H9 (cell line): ENCODE results near the gene NFYC. TPM values are rescaled to one million over a fixed set of nuclear protein-coding genes. Genes with fewer than 3 reads are reported as not detected.

Source experiments
- DNase-seq: peaks from one replicate; pipeline ENCODE4 v3.0.0-alpha.2; 2017
- H2AFZ ChIP-seq: one replicate; pipeline ENCODE4 v1.6.1; 2013; ENCODE audit warnings: mild to moderate bottlenecking, low read length, control low read depth, moderate library complexity
- H2AK5ac ChIP-seq: 2 replicates; pipeline ENCODE4 v1.6.1; 2013; ENCODE audit warnings: low read length, control low read depth, mixed read lengths; ENCODE audit not compliant: insufficient read length
- H2BK120ac ChIP-seq: one replicate; pipeline ENCODE4 v1.6.1; 2013; ENCODE audit warnings: low read depth, mild to moderate bottlenecking, low read length, control low read depth, inconsistent platforms; ENCODE audit not compliant: poor library complexity, severe bottlenecking
- H2BK12ac ChIP-seq: 2 replicates; pipeline ENCODE4 v1.6.1; 2013; ENCODE audit warnings: low read length, control low read depth, mixed read lengths, low read depth; ENCODE audit not compliant: insufficient read length
- H2BK15ac ChIP-seq: 2 replicates; pipeline ENCODE4 v1.6.1; 2013; ENCODE audit warnings: low read depth, low read length, control low read depth
- H2BK20ac ChIP-seq: one replicate; pipeline ENCODE4 v1.6.1; 2013; ENCODE audit warnings: low read depth, mild to moderate bottlenecking, low read length, control low read depth, inconsistent platforms; ENCODE audit not compliant: poor library complexity, severe bottlenecking
- H2BK5ac ChIP-seq: 2 replicates; pipeline ENCODE4 v1.6.1; 2013; ENCODE audit warnings: low read length, control low read depth, mixed read lengths; ENCODE audit not compliant: insufficient read length
- H3K14ac ChIP-seq: 2 replicates; pipeline ENCODE4 v1.6.1; 2013; ENCODE audit warnings: low read length, control low read depth; ENCODE audit not compliant: insufficient read depth
- H3K18ac ChIP-seq: 2 replicates; pipeline ENCODE4 v1.6.1; 2013; ENCODE audit warnings: low read depth, mild to moderate bottlenecking, mixed read lengths, low read length, control low read depth; ENCODE audit not compliant: insufficient read length
- H3K23ac ChIP-seq: 2 replicates; pipeline ENCODE4 v1.6.1; 2013; ENCODE audit warnings: low read length, control low read depth, mixed read lengths, low read depth; ENCODE audit not compliant: insufficient read length
- H3K23me2 ChIP-seq: 2 replicates; pipeline ENCODE4 v1.6.1; 2013; ENCODE audit warnings: low read depth, mild to moderate bottlenecking, mixed read lengths, low read length, control low read depth; ENCODE audit not compliant: insufficient read length, poor library complexity, severe bottlenecking
- H3K27ac ChIP-seq: 2 replicates; pipeline ENCODE4 v1.5.1; 2013; ENCODE audit warnings: low read length, control low read depth, mixed read lengths, low read depth; ENCODE audit not compliant: insufficient read length
- H3K27me3 ChIP-seq: 2 replicates; pipeline ENCODE4 v1.6.1; 2013; ENCODE audit warnings: low read length, control low read depth, inconsistent platforms; ENCODE audit not compliant: insufficient read depth
- H3K4ac ChIP-seq: 2 replicates; pipeline ENCODE4 v1.6.1; 2013; ENCODE audit warnings: low read depth, mild to moderate bottlenecking, control low read depth, inconsistent platforms, low read length, moderate library complexity
- H3K4me1 ChIP-seq: 2 replicates; pipeline ENCODE4 v1.6.1; 2013; ENCODE audit warnings: low read length, control low read depth, inconsistent platforms; ENCODE audit not compliant: insufficient read depth
- H3K4me2 ChIP-seq: 2 replicates; pipeline ENCODE4 v1.6.1; 2013; ENCODE audit warnings: low read length, control low read depth, mixed read lengths; ENCODE audit not compliant: insufficient read length, insufficient read depth
- H3K56ac ChIP-seq: 2 replicates; pipeline ENCODE4 v1.6.1; 2013; ENCODE audit warnings: low read depth, mild to moderate bottlenecking, mixed read lengths, low read length, control low read depth; ENCODE audit not compliant: insufficient read length
- H3K79me1 ChIP-seq: 2 replicates; pipeline ENCODE4 v1.6.1; 2013; ENCODE audit warnings: low read depth, mild to moderate bottlenecking, moderate library complexity, low read length, control low read depth, inconsistent platforms; ENCODE audit not compliant: insufficient read depth, poor library complexity, severe bottlenecking
- H3K79me2 ChIP-seq: 2 replicates; pipeline ENCODE4 v1.6.1; 2013; ENCODE audit warnings: low read length, control low read depth, inconsistent platforms; ENCODE audit not compliant: insufficient read depth
- H3K9ac ChIP-seq: 2 replicates; pipeline ENCODE4 v1.6.1; 2013; ENCODE audit warnings: low read length, control low read depth, mixed read lengths; ENCODE audit not compliant: insufficient read length; ENCODE audit errors: extremely low read depth
- H3K9me3 ChIP-seq: one replicate; pipeline ENCODE4 v1.6.1; 2013; ENCODE audit warnings: low read depth, low read length, inconsistent platforms; ENCODE audit not compliant: control insufficient read depth
- H3T11ph ChIP-seq: one replicate; pipeline ENCODE4 v1.6.1; 2013; ENCODE audit warnings: mild to moderate bottlenecking, low read length, control low read depth, inconsistent platforms
- H4K20me1 ChIP-seq: one replicate; pipeline ENCODE4 v1.6.1; 2013; ENCODE audit not compliant: control insufficient read depth, insufficient read length, insufficient read depth
- H4K5ac ChIP-seq: 2 replicates; pipeline ENCODE4 v1.6.1; 2013; ENCODE audit warnings: low read depth, mild to moderate bottlenecking, mixed read lengths, low read length, control low read depth; ENCODE audit not compliant: insufficient read length
- H4K8ac ChIP-seq: replicated peaks from 2 replicates; pipeline ENCODE4 v1.6.1; 2013; ENCODE audit warnings: low read length, control low read depth, mixed read lengths, low read depth; ENCODE audit not compliant: insufficient read length
- H4K91ac ChIP-seq: 2 replicates; pipeline ENCODE4 v1.6.1; 2013; ENCODE audit warnings: low read depth, mild to moderate bottlenecking, moderate library complexity, mixed read lengths, low read length, control low read depth; ENCODE audit not compliant: insufficient read length
- H3K27ac Mint-ChIP-seq, 3 experiments: 2 replicates in 2 of 3; 3 replicates in 1 of 3; pipeline ENCODE4 v1.8.0; 2020 to 2021; ENCODE audit warnings: mixed read lengths in 3 of 3, mild to moderate bottlenecking in 1 of 3, moderate library complexity in 1 of 3
- H3K27me3 Mint-ChIP-seq: 2 replicates; pipeline ENCODE4 v1.8.0; 2021; ENCODE audit warnings: low read depth, mild to moderate bottlenecking, moderate library complexity, mixed read lengths
- H3K36me3 Mint-ChIP-seq, 3 experiments: 2 replicates in 2 of 3; 3 replicates in 1 of 3; pipeline ENCODE4 v1.8.0; 2020 to 2021; ENCODE audit warnings: low read depth in 3 of 3, mixed read lengths in 3 of 3; ENCODE audit not compliant: insufficient read depth in 1 of 3
- H3K4me1 Mint-ChIP-seq, 2 experiments: 2 replicates each; pipeline ENCODE4 v1.8.0; 2020; ENCODE audit warnings: mixed read lengths in 2 of 2
- H3K4me3 Mint-ChIP-seq, 2 experiments: 2 replicates in 1 of 2; 3 replicates in 1 of 2; pipeline ENCODE4 v1.8.0; 2020 to 2021; ENCODE audit warnings: mild to moderate bottlenecking in 2 of 2, mixed read lengths in 2 of 2, moderate library complexity in 1 of 2
- H3K9me3 Mint-ChIP-seq, 2 experiments: 2 replicates in 1 of 2; 3 replicates in 1 of 2; pipeline ENCODE4 v1.8.0; 2020; ENCODE audit warnings: mild to moderate bottlenecking in 2 of 2, mixed read lengths in 2 of 2, moderate library complexity in 1 of 2
- WGBS: extraction: QIAGEN DNeasy Blood & Tissue Kit; methylation state at CpG from one replicate; pipeline ENCODE4 v1.1.7; 2013; ENCODE audit warnings: missing lambda C conversion rate, low lambda C conversion rate, mixed read lengths; ENCODE audit not compliant: insufficient read length; ENCODE audit errors: extremely low coverage; 5-methylcytosine and 5-hydroxymethylcytosine counted together
- total RNA-seq: library from RNA; stranded (reverse); gene quantifications from 2 replicates; pipeline ENCODE4 v1.2.1, GENCODE V29; 2021
- TF ChIP-seq, protein P1 (sequence below): fragments of 200-600 bp; sonication (generic); conservative IDR thresholded peaks from 3 replicates; pipeline ENCODE4 v1.8.0; 2021; ENCODE audit warnings: antibody characterized with exemption, mild to moderate bottlenecking

NFYC gene
- total RNA-seq, 1 experiment from 2014 or later = 54.7 TPM

DNA sequence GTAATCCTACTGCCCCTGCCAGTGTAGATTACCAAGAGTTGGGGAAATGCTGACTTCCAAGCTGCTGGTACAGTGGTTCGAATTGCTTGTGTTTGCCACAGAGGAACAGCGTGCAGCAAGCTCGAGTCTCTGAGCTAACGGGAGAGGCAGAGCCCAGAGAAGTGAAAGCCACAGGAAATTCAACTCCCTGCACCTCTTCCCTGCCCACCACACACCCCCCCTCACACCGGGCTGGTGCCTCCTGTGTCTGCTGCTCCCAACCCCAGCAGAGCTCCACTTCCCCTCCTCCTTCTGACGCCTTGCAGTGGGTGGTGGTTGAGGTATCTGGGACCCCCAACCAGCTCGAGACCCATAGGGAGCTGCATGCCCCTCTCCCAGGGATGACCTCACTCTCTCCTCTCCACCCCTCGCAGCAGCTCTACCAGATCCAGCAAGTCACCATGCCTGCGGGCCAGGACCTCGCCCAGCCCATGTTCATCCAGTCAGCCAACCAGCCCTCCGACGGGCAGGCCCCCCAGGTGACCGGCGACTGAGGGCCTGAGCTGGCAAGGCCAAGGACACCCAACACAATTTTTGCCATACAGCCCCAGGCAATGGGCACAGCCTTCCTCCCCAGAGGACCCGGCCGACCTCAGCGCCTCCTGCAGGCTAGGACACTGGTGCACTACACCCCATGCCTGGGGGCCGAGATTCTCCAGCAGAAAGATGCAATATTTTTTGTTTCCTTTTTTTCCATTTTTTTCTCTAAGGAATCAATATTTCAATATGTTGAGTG is 79.0 kb downstream of the NFYC start:
- no peaks in the 10 kb centered on the region for H3K9me3 Mint-ChIP-seq
- Histone ChIP-seq H2BK15ac (no peak overlapping the region), H2AFZ (no peak overlapping the region), H3K4ac (no peak overlapping the region), H4K5ac (no peak overlapping the region), H2AK5ac (no peak overlapping the region), H3K23me2 (no peaks in the 10 kb centered on the region), H3K23ac (no peak overlapping the region), H4K8ac (no peak overlapping the region), H3K9me3 (no peaks in the 10 kb centered on the region), H3T11ph (no peak overlapping the region), H3K18ac (no peak overlapping the region), H3K79me2 (no peaks in the 10 kb centered on the region), H3K56ac (no peak overlapping the region), H2BK12ac (no peak overlapping the region), H4K20me1 (no peaks in the 10 kb centered on the region), H2BK5ac (no peak overlapping the region), H2BK120ac (no peak overlapping the region), H4K91ac (no peak overlapping the region), H3K79me1 (no peaks in the 10 kb centered on the region), H3K9ac (no peak overlapping the region), H3K14ac (no peak overlapping the region), H3K4me1 (peaks cover 4% of the 10 kb centered on the region), H3K27ac (no peak overlapping the region), H3K27me3 (no peaks in the 10 kb centered on the region), H3K4me2 (no peak overlapping the region), H2BK20ac (no peak overlapping the region)
- TF ChIP-seq, protein P1, sequence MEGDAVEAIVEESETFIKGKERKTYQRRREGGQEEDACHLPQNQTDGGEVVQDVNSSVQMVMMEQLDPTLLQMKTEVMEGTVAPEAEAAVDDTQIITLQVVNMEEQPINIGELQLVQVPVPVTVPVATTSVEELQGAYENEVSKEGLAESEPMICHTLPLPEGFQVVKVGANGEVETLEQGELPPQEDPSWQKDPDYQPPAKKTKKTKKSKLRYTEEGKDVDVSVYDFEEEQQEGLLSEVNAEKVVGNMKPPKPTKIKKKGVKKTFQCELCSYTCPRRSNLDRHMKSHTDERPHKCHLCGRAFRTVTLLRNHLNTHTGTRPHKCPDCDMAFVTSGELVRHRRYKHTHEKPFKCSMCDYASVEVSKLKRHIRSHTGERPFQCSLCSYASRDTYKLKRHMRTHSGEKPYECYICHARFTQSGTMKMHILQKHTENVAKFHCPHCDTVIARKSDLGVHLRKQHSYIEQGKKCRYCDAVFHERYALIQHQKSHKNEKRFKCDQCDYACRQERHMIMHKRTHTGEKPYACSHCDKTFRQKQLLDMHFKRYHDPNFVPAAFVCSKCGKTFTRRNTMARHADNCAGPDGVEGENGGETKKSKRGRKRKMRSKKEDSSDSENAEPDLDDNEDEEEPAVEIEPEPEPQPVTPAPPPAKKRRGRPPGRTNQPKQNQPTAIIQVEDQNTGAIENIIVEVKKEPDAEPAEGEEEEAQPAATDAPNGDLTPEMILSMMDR = peak; percentile 59
- DNase-seq = peak; percentile 52
- no peak overlapping the region for H3K4me3 Mint-ChIP-seq
- H3K27me3 Mint-ChIP-seq = no peaks in the 10 kb centered on the region; the same call in 1 of the 2 replicates
- H3K36me3 Mint-ChIP-seq = peaks cover 31 to 69% (median 57%) of the 10 kb centered on the region in 3 experiments; a peak in 6 of 7 replicates
- H3K27ac Mint-ChIP-seq = peak overlapping the region in 2 of 3 experiments; percentile 33 to 85; a peak in 4 of 7 replicates
- WGBS = no CpG with 5 or more reads among the region's 18 CpGs
- peaks cover 16 to 28% of the 10 kb centered on the region in 2 experiments for H3K4me1 Mint-ChIP-seq
